Panc1 (cell line): Measurements from ENCODE around the gene ACER1. TPM values are rescaled to one million over a fixed set of nuclear protein-coding genes. Genes with fewer than 3 reads are reported as not detected.

Experiments used
- ATAC-seq: fragments of 200-7000 bp; cut with Tn5 transposase; 2 replicates; pipeline ENCODE4 v1.9.1; 2020; ENCODE audit warnings: mild to moderate bottlenecking, moderate library complexity
- BruUV-seq: library from RNA; stranded (reverse); fragments of 400-500 nt; replicated peaks from 2 replicates; lab custom pipeline; 2021; lab: Mats Ljungman, UMichigan
- CTCF ChIA-PET: fragments of 300-600 bp; sonication (Branson Sonifier 250); formaldehyde crosslinking; loops from one replicate; lab custom pipeline; 2022; ENCODE audit warnings: antibody characterized with exemption; lab: Charles Lee
- POLR2A ChIA-PET: fragments of 300-600 bp; sonication (Branson Sonifier 250); formaldehyde crosslinking; loops from one replicate; lab custom pipeline; 2022; ENCODE audit warnings: antibody characterized with exemption; lab: Charles Lee
- DNase-seq: peaks from one replicate; pipeline ENCODE4 v3.0.0-alpha.2; 2010; ENCODE audit warnings: low read depth, low spot score
- H3K27ac ChIP-seq: 2 replicates; pipeline ENCODE4 v1.5.1; 2011; ENCODE audit warnings: mild to moderate bottlenecking, low read length, inconsistent platforms
- H3K27me3 ChIP-seq: fragments of 200-500 bp; sonication (Bioruptor generic); 2 replicates; pipeline ENCODE4 v1.6.0; 2014; ENCODE audit warnings: low read length, inconsistent platforms; ENCODE audit not compliant: control insufficient read depth, insufficient read depth
- H3K36me3 ChIP-seq: fragments of 200-500 bp; sonication (Bioruptor generic); 2 replicates; pipeline ENCODE4 v1.5.1; 2014; ENCODE audit warnings: inconsistent platforms, mild to moderate bottlenecking, low read length, moderate library complexity; ENCODE audit not compliant: control insufficient read depth, insufficient read depth
- H3K4me1 ChIP-seq: 2 replicates; pipeline ENCODE4 v1.5.1; 2011; ENCODE audit warnings: inconsistent platforms, mild to moderate bottlenecking, low read length, moderate library complexity; ENCODE audit not compliant: control insufficient read depth, insufficient read depth
- H3K4me3 ChIP-seq, 2 experiments: 2 replicates each; pipeline ENCODE4 v1.5.1; 2011 to 2012; ENCODE audit warnings: low read depth in 2 of 2, low read length in 2 of 2, mild to moderate bottlenecking in 2 of 2, inconsistent platforms in 1 of 2, moderate library complexity in 1 of 2
- H3K9me3 ChIP-seq: fragments of 200-500 bp; sonication (Bioruptor generic); 2 replicates; pipeline ENCODE4 v1.5.1; 2014; ENCODE audit warnings: low read depth, mild to moderate bottlenecking, inconsistent platforms, low read length, moderate library complexity; ENCODE audit not compliant: control insufficient read depth, insufficient read depth
- CTCF ChIP-seq: fragments of 450-650 bp; IDR thresholded peaks from 2 replicates; pipeline ENCODE4 v1.5.1; 2017; ENCODE audit warnings: mild to moderate bottlenecking
- POLR2AphosphoS5 ChIP-seq: IDR thresholded peaks from 2 replicates; pipeline ENCODE4 v1.6.1; 2012; ENCODE audit warnings: mild to moderate bottlenecking, low read depth, low read length, moderate library complexity
- SIN3A ChIP-seq: IDR thresholded peaks from 2 replicates; pipeline ENCODE4 v1.6.1; 2012; ENCODE audit warnings: low read depth, mild to moderate bottlenecking, low read length, moderate library complexity, borderline replicate concordance; ENCODE audit not compliant: insufficient read depth
- TCF7L2 ChIP-seq: IDR thresholded peaks from 2 replicates; pipeline ENCODE4 v1.6.1; 2011; ENCODE audit warnings: mild to moderate bottlenecking, low read depth, low read length, inconsistent platforms
- in situ Hi-C: cut with HindIII; loops from 2 replicates; pipeline ENCODE4 v1.10.0; 2016; ENCODE audit warnings: low sequenced_read_pairs, low pct_unique_long_range_greater_than_20kb
- intact Hi-C: fragments of 100-400 bp; cut with micrococcal nuclease; formaldehyde crosslinking; loops from one replicate; pipeline ENCODE4 v1.10.0; 2022; ENCODE audit not compliant: unreplicated experiment
- total RNA-seq: library from RNA; stranded (reverse); gene quantifications from one replicate; pipeline ENCODE4 v1.2.1, GENCODE V29; 2021; ENCODE audit not compliant: unreplicated experiment
- TF ChIP-seq, protein P1 (sequence below), 2 experiments: IDR thresholded peaks; 2 replicates each; pipeline ENCODE4 v1.6.1; 2011 to 2012; ENCODE audit warnings: low read depth in 2 of 2, control low read depth in 1 of 2, low read length in 1 of 2, mild to moderate bottlenecking in 1 of 2, moderate library complexity in 1 of 2; ENCODE audit not compliant: insufficient read depth in 1 of 2

The ACER1 gene
- total RNA-seq, 1 experiment from 2014 or later: not detected

DNA sequence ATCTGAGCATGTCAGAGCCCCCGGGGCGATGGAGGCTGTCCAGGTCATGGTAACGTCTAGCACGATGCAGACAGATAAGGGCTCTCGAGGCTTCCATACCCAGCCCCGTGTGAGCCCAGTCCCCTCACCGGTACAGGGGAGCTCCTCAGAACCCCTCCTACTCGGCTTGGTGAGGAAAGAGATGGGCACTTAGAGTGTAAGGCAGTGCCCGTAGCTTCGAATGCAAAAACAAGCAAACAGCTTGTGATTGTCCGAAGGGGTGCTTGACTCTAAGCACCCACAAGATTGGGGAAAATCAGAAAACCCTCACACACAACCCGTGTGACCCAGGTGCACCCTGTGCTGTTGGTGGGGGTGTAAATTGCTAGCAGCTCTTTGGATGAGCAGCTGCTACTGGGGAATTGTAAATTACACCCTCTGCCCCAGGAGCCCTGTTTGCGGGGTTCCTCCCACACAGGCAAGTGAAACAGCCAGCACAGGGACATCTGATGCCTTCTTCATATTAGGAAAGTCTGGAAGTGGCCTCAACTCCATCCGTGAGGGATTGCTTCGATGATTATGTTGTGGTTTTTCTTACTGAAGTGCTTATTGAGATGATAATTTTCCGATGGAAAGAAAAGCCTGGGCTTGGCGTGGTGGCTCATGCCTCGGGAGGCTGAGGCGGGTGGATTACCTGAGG, 43.2 kb upstream of the ACER1 start:
- no peaks in the 10 kb centered on the region for H3K9me3 ChIP-seq
- in situ Hi-C loops: no loop called here
- no peaks in the 10 kb centered on the region for H3K27me3 ChIP-seq
- DNase-seq: no peak
- TF ChIP-seq, protein P1, sequence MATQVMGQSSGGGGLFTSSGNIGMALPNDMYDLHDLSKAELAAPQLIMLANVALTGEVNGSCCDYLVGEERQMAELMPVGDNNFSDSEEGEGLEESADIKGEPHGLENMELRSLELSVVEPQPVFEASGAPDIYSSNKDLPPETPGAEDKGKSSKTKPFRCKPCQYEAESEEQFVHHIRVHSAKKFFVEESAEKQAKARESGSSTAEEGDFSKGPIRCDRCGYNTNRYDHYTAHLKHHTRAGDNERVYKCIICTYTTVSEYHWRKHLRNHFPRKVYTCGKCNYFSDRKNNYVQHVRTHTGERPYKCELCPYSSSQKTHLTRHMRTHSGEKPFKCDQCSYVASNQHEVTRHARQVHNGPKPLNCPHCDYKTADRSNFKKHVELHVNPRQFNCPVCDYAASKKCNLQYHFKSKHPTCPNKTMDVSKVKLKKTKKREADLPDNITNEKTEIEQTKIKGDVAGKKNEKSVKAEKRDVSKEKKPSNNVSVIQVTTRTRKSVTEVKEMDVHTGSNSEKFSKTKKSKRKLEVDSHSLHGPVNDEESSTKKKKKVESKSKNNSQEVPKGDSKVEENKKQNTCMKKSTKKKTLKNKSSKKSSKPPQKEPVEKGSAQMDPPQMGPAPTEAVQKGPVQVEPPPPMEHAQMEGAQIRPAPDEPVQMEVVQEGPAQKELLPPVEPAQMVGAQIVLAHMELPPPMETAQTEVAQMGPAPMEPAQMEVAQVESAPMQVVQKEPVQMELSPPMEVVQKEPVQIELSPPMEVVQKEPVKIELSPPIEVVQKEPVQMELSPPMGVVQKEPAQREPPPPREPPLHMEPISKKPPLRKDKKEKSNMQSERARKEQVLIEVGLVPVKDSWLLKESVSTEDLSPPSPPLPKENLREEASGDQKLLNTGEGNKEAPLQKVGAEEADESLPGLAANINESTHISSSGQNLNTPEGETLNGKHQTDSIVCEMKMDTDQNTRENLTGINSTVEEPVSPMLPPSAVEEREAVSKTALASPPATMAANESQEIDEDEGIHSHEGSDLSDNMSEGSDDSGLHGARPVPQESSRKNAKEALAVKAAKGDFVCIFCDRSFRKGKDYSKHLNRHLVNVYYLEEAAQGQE (IDR thresholded peaks at IDR 0.05; ENCODE audit: insufficient read depth in 1 of 2, low read depth in 2 of 2, low read length in 1 of 2): no peak
- TF ChIP-seq TCF7L2: no peak
- TF ChIP-seq SIN3A: no peak
- peak; percentile 46 for TF ChIP-seq POLR2AphosphoS5
- TF ChIP-seq CTCF: no peak
- no peaks in the 10 kb centered on the region for H3K36me3 ChIP-seq
- no peak for ATAC-seq
- no peak overlapping the region for H3K27ac ChIP-seq
- no peak overlapping the region for H3K4me3 ChIP-seq
- intact Hi-C loops: no loop called here
- BruUV-seq: no TSS peak
- peaks cover 2% of the 10 kb centered on the region for H3K4me1 ChIP-seq
- CTCF ChIA-PET: interaction anchor here (0.6 kb wide), 1 partner anchor 59 kb away, joined by 3 read pairs; no protein-coding TSS in a partner anchor
- POLR2A ChIA-PET: no interaction called here

DNA sequence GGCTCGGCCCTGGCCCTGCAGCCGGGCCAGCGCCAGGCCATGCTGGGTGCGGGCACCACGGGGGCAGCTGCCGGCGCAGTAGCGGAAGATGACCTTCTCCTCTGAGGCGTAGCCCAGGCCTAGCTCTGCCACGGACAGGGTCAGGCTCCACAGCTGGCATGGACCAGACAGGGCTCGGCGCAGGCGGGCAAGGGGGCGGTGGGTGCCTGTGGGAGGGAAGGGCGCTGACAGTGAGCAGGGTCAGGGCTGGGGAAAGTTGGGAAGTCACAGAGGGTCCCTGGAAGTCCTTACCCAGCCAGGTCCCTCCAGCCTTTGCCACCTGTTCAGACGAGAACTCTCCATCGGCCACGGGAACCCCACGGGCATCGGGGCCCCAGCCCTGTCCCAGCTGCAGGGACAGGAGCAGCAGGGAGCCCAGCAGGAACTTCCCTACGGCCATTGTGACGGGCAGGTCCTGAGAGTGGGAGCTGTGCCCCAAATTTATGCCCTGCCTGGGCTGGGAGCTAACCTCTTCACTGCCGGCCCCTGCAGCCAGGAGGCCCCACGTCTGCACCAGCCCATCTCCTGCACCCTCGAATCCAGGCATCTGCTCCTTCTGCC, 42.1 kb upstream of the ACER1 start, which contains the start of gene PSPN:
Gene PSPN, minus strand, starts transcription at position 523 of the 600 bp plus-strand sequence. Its CDS starts 84 bp downstream, at position 439.
- Histone ChIP-seq H3K4me1 (peaks cover 2% of the 10 kb centered on the region), H3K9me3 (no peaks in the 10 kb centered on the region), H3K27ac (no peak within 1 kb of the TSS), H3K4me3 (no peak within 1 kb of the TSS), H3K36me3 (no peaks in the 10 kb centered on the region), H3K27me3 (no peaks in the 10 kb centered on the region)
- TF ChIP-seq, protein P1 (IDR thresholded peaks at IDR 0.05; ENCODE audit: insufficient read depth in 1 of 2, low read depth in 2 of 2, low read length in 1 of 2): no peak
- TF ChIP-seq POLR2AphosphoS5 (no peak), SIN3A (no peak), CTCF (no peak), TCF7L2 (no peak)
- no TSS peak for BruUV-seq
- CTCF ChIA-PET: interaction anchor here (0.7 kb wide), 1 partner anchor 37 kb away, joined by 7 read pairs; no protein-coding TSS in a partner anchor
- POLR2A ChIA-PET: no interaction called here
- intact Hi-C loops: no loop called here
- in situ Hi-C loops: no loop called here
- no peak for ATAC-seq
- DNase-seq: no peak
